ENCODE results near the gene WDR17. TPM values are rescaled to one million over a fixed set of nuclear protein-coding genes. Genes with fewer than 3 reads are reported as not detected.

Gene WDR17
- total RNA-seq, 4 donors from 2014 or later = 5.7 to 19.6 (median 10.2) TPM

DNA sequence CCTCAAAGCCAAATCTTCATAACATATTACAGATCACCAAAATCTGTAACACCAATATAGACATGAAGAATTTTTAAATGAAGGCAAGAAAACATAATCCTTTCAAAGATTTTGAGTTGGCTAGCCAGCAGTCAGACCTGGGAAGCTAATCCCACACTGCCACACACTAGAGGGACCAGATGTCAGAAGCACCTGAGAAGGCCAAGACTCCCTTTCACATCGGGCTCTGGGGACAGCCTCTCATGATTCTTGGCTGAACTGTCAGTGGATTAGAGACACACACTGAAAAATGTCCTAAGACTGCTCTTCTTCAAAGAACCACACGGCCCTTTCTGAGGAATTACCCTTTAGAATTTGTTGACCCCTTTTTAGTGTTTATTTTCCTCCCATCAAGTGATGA, 157.9 kb downstream of the WDR17 start:
- DNase-seq (ENCODE audit: low spot score in 2 of 2) = no peak
- no peaks in the 10 kb centered on the region for H3K27me3 ChIP-seq
- H3K4me3 ChIP-seq = no peak overlapping the region
- no peak overlapping the region for H3K27ac ChIP-seq
- TF ChIP-seq POLR2A (IDR thresholded peaks at IDR 0.05) (no peak), CTCF (IDR thresholded peaks at IDR 0.05) (no peak), EP300 (IDR thresholded peaks at IDR 0.05) (no peak)
- H3K4me1 ChIP-seq = no peaks in the 10 kb centered on the region
- H3K36me3 ChIP-seq = no peaks in the 10 kb centered on the region
- no peaks in the 10 kb centered on the region for H3K9me3 ChIP-seq
- 73 to 84% methylated on average over 2 of the region's 2 CpGs for WGBS, 2 donors

DNA sequence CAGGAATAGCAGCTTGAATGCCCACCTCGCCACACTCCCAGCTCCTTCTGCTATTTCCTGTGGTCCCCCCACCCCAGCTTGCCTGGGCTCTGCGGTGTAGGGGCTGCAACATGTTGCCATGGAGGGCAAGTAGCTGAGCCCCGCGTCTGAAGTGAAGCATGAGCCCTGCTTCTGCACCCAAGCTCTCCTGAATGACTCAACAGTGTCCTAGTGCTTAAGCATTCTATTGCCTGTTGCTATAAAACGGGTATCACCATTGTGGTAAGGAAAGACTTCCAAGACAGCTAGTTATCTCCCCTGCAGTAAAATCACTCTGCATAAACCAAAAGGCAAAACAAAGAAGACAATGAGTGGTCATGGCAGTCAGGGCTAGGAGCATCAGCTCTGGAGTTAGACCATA, 161.1 kb downstream of the WDR17 start:
- 75 to 83% methylated on average over 5 of the region's 5 CpGs for WGBS, 2 donors
- DNase-seq (ENCODE audit: low spot score in 2 of 2) = no peak
- no peaks in the 10 kb centered on the region for H3K36me3 ChIP-seq
- no peaks in the 10 kb centered on the region for H3K4me1 ChIP-seq
- no peaks in the 10 kb centered on the region for H3K9me3 ChIP-seq
- H3K27me3 ChIP-seq = no peaks in the 10 kb centered on the region
- TF ChIP-seq POLR2A (IDR thresholded peaks at IDR 0.05) (no peak), CTCF (IDR thresholded peaks at IDR 0.05) (no peak), EP300 (IDR thresholded peaks at IDR 0.05) (no peak)
- no peak overlapping the region for H3K4me3 ChIP-seq
- no peak overlapping the region for H3K27ac ChIP-seq

GRCh38 chr4:176229645-176230044, 164.0 kb downstream of the WDR17 start:
- no peak for DNase-seq (ENCODE audit: low spot score in 2 of 2)
- TF ChIP-seq POLR2A (IDR thresholded peaks at IDR 0.05) (no peak), EP300 (IDR thresholded peaks at IDR 0.05) (no peak), CTCF (IDR thresholded peaks at IDR 0.05) (no peak)
- WGBS, 2 donors = 53 to 65% methylated on average over 4 of the region's 4 CpGs
- H3K27me3 ChIP-seq = no peaks in the 10 kb centered on the region
- H3K4me1 ChIP-seq = no peaks in the 10 kb centered on the region
- H3K9me3 ChIP-seq = no peaks in the 10 kb centered on the region
- H3K27ac ChIP-seq = no peak overlapping the region
- no peak overlapping the region for H3K4me3 ChIP-seq
- no peaks in the 10 kb centered on the region for H3K36me3 ChIP-seq

Small RNA genes lying within 50 kb of the gene (small RNA-seq; reads per million reads assigned to genes)
- not detected for gene RF00432

Other genes with a start within 250 kb of the WDR17 start
- gene SPATA4, start 129.7 kb downstream of the WDR17 start, total RNA-seq = under 1 TPM in 2 of 4 donors, not detected in 2; 0.21 to 0.44 TPM
- not detected for gene ASB5, start 203.4 kb downstream of the WDR17 start, total RNA-seq